ENCODE measurements around the gene RHOD. TPM values are rescaled to one million over a fixed set of nuclear protein-coding genes. Genes with fewer than 3 reads are reported as not detected.

The RHOD gene
- polyA plus RNA-seq, 1 of the 3 experiments (the other 2 are of a cell fraction) = not detected

DNA sequence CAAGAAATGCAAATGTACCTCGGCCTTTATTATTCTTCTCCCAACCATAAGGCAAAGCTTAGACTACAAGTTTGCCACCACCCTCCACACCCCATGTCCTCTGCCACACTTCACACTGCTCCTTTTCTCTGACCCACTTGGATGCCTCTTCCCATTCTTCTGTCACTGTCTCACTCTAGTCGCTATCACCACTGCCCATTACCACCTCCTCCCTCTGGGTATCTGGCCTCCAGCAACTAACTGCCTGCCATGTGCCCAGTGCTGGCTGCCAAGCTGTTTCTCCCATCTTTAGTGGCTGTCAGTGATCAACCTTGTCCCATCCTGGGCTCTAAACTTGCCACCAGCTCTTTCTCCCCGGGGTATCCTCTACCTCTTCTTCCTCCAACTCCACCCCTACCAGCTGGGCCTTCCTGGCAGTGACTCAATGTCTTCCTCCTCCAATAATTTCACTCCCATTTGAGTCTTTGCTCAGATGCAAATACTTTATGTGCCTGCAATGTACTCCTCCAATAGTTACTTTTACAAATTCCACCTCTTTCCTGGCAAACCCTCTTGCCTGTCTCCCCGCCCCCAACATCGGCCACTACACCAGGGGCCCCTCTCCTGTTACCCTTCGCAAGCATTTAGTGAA, 42.3 kb downstream of the RHOD start:
- ChIA-PET CTCF (interaction anchor here (1.6 to 1.7 kb wide), 2 partner anchors 18 to 219 kb away, joined by 3 to 6 read pairs; no protein-coding TSS in a partner anchor), POLR2A (no interaction called here)
- Histone ChIP-seq H3K9me3 (no peaks in the 10 kb centered on the region), H3K4me2 (no peak overlapping the region), H3K9me2 (no peaks in the 10 kb centered on the region), H2AFZ (ENCODE audit: low read depth) (no peak overlapping the region), H3F3A (replicated peaks; ENCODE audit: insufficient read depth) (no peaks in the 10 kb centered on the region), H3K36me3 (replicated peaks in 1 of 2; ENCODE audit: control insufficient read depth in 1 of 2, insufficient read depth in 2 of 2, low read length in 1 of 2) (no peaks in the 10 kb centered on the region), H3K4me1 (ENCODE audit: control insufficient read depth in 1 of 2, insufficient read depth in 2 of 2, low read depth in 1 of 2, low read length in 1 of 2) (no peaks in the 10 kb centered on the region; a peak in 1 of 4 replicates), H3K79me2 (ENCODE audit: insufficient read depth) (no peaks in the 10 kb centered on the region), H3K4me3 (ENCODE audit: low read depth in 2 of 2, low read length in 1 of 2) (no peak overlapping the region), H3K9ac (no peak overlapping the region), H3K27ac (ENCODE audit: low read depth in 2 of 2, low read length in 1 of 2) (no peak overlapping the region), H4K20me1 (ENCODE audit: insufficient read depth) (no peaks in the 10 kb centered on the region), H3K27me3 (ENCODE audit: insufficient read depth) (no peaks in the 10 kb centered on the region)
- 74% methylated on average over 6 of the region's 6 CpGs for WGBS (ENCODE audit: low lambda C conversion rate)
- no peak for TF ChIP-seq POLR2AphosphoS5 (IDR thresholded peaks at IDR 0.05; ENCODE audit: low read depth, low read length)
- TF ChIP-seq GABPA (IDR thresholded peaks at IDR 0.05; ENCODE audit: low read depth) = no peak
- no peak for TF ChIP-seq ELF1 (IDR thresholded peaks at IDR 0.05)
- TF ChIP-seq NFIC (IDR thresholded peaks at IDR 0.05; ENCODE audit: borderline replicate concordance) = no peak
- no peak for TF ChIP-seq FOXJ3 (CRISPR knock-in tag; IDR thresholded peaks at IDR 0.05)
- no peak for TF ChIP-seq FOSL2 (IDR thresholded peaks at IDR 0.05; ENCODE audit: borderline replicate concordance, low read depth)
- no peak for TF ChIP-seq SIN3A (IDR thresholded peaks at IDR 0.05; ENCODE audit: borderline replicate concordance, low read depth, low read length)
- no peak for TF ChIP-seq SMC3 (IDR thresholded peaks at IDR 0.05; ENCODE audit: low read depth, low read length)
- TF ChIP-seq GATA2 (CRISPR knock-in tag; IDR thresholded peaks at IDR 0.05) = no peak
- no peak for TF ChIP-seq JUND (IDR thresholded peaks at IDR 0.05)
- no peak for TF ChIP-seq TAF1 (IDR thresholded peaks at IDR 0.05; ENCODE audit: borderline replicate concordance, low read depth, low read length)
- no peak for TF ChIP-seq ZBTB33 (IDR thresholded peaks at IDR 0.05; ENCODE audit: borderline replicate concordance, low read depth)
- TF ChIP-seq, protein P1, sequence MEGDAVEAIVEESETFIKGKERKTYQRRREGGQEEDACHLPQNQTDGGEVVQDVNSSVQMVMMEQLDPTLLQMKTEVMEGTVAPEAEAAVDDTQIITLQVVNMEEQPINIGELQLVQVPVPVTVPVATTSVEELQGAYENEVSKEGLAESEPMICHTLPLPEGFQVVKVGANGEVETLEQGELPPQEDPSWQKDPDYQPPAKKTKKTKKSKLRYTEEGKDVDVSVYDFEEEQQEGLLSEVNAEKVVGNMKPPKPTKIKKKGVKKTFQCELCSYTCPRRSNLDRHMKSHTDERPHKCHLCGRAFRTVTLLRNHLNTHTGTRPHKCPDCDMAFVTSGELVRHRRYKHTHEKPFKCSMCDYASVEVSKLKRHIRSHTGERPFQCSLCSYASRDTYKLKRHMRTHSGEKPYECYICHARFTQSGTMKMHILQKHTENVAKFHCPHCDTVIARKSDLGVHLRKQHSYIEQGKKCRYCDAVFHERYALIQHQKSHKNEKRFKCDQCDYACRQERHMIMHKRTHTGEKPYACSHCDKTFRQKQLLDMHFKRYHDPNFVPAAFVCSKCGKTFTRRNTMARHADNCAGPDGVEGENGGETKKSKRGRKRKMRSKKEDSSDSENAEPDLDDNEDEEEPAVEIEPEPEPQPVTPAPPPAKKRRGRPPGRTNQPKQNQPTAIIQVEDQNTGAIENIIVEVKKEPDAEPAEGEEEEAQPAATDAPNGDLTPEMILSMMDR (IDR thresholded peaks at IDR 0.05) = no peak
- TF ChIP-seq TCF12 (IDR thresholded peaks at IDR 0.05) = no peak
- TF ChIP-seq MEF2A (IDR thresholded peaks at IDR 0.05; ENCODE audit: borderline replicate concordance, low read depth) = no peak
- no peak for TF ChIP-seq TEAD4 (IDR thresholded peaks at IDR 0.05; ENCODE audit: borderline replicate concordance, insufficient read depth)
- TF ChIP-seq USF2 (IDR thresholded peaks at IDR 0.05; ENCODE audit: borderline replicate concordance, low read depth, low read length) = no peak
- no peak for TF ChIP-seq CHD2 (IDR thresholded peaks at IDR 0.05; ENCODE audit: low read length, partially characterized antibody)
- DNase-seq = no peak

All from SK-N-SH (cell line).